Measurements from ENCODE around the gene PROKR1.

GRCh38 chr2:68663371-68664156 lies 20.2 kb downstream of the PROKR1 start:
- TF ChIP-seq CTCF (conservative IDR thresholded peaks at IDR 0.05; ENCODE audit: low read length) (no peak), EZH2phosphoT487 (IDR thresholded peaks at IDR 0.05; ENCODE audit: borderline replicate concordance) (no peak)

All from Loucy (cell line).